DMS53 treated with DMSO at 0.1 percent for 48 hours (cell line): Measurements from ENCODE around the gene IP6K3.

ENCODE experiments used
- DNase-seq: peaks from one replicate; lab custom pipeline; 2025; ENCODE audit not compliant: unreplicated experiment; lab: John Stamatoyannopoulos, UW

Gene IP6K3

DNA sequence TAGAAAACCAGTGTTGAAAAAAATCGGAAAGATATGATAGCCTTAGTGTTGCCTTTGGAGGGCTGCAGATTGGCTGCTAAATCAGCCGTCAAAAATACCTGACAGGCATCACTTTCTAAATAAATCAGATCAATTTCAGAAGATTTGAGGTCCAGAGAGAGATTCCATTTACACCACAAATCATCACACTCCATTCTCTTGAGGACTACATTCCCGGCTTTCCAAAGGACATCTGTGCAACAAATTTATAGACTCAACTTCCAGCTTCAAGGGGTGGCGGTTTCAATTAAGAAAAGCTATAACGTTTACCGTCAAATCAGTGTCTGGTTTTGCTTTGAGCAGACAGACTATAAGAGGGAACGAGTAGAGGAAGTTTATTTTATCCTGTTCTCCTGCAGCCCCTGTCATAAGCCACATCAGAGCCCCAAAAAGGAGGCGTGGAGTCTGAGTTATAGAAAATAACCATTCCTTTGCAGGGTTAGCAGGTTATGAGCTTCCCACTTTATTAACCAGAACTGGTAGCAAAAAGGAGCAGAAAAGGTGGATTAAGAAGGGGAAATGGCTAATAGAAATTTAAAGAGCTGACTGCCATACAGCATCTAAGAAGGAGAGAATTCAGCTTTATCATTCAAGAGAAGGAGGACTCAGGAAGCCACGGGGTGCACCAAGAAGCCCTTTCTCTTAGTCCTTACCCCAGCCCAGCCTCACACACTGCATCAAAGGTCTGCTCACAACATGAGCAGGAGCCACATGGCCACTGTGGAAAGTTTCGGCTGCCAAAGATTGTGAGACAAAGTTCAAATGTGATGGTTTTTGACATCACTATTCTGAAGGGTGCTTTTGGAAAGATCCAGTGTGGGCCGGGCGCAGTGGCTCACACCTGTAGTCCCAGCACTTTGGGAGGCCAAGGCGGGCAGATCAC lies 22.3 kb downstream of the IP6K3 start:
- no peak for DNase-seq

DNA sequence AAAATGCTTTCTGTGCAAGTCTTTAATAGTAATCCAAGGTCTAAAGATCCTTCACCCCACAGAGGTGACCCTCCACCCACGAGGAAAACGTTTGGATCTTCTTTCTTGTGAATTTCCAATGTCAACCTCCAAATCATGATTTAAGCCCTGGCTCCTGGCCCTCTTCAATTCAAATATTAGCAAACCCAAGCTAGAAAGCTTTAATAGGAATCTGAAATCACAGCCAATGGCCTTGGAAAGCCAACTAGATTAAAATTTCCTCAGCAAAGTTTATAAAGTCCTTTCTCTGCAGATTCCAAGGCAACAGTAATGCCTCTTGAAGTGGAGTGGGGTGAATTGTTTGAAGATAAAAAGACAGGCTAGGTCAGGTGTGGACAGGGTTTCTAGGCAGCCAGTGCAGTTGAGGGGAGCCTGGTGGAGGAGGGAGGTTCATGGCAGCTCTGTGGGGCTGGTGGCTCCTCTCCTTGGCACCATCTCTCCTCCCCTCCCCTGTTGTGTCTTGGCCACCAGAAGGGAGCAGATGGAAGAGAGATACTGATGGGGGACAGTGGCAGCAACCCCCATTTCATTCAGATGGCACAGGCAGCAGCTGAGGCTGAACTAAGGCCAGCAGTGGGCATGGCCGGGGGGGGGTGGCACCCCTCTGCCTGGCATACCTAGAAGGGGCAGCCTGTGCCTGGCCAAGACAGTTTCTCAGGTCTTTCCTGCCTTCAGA lies 23.2 kb downstream of the IP6K3 start:
- DNase-seq: no peak

DNA sequence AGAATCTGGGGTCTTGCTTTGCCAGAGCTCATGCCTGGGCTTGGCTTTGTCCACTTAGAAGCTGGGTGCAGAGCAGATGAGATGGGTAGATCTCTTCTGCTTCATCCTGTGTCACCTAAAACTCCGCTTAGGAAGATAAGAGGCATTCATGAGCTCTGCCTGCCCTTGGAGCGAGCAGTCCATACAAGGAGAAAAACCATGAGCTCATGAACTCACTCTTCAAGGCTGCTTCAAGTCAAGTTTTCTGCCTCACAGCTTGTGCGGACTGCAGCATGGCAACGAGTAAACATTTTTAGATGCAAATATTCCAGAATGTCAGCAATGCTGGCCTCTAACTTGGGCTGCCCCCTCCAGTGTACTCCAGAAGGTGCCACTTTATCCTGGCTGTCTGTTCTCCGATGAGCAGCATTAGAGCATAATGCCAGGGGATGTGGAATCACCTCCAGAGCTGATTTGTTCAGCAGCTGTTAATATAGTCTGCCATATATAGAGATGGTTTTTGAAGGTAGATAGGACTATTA lies 24.5 kb downstream of the IP6K3 start:
- DNase-seq: no peak

DNA sequence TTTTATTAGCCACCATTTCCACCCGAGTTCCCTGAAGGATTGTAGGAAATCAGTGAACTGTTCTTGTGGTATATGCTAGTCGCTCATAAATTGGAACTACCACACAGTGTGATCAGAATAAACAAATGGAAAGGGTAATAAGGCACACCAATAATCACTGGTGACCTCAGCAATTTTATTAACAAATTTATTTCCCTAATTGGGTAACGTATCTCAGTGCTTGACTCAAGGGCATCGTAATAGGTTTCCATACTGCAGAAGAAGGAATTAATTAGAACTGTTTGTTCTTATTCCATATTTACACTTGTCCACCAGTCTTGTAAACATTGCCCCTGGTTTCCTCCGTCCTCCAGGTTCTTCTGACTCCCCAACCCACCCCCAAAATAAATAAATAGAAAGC lies 25.2 kb downstream of the IP6K3 start:
- DNase-seq: no peak

DNA sequence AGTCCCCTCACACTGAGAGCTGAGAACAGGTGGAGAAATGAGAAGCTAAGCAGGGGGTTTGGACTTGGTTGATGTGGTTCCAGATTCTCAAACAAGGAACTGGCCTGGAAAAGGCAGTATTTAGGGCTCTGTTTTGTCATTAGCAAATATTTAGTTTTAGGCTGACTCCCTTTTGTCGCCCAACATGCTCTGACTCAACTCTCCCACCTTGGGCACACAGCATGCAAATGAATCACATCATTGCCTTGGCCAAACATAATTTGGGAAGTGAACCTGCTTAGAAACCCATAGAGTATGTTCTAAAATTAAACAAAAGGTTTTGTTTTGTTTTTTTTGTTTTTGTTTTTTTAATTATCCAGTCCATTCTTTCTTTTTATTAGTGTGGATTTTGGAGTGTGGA lies 25.7 kb downstream of the IP6K3 start:
- DNase-seq: peak; percentile 65

DNA sequence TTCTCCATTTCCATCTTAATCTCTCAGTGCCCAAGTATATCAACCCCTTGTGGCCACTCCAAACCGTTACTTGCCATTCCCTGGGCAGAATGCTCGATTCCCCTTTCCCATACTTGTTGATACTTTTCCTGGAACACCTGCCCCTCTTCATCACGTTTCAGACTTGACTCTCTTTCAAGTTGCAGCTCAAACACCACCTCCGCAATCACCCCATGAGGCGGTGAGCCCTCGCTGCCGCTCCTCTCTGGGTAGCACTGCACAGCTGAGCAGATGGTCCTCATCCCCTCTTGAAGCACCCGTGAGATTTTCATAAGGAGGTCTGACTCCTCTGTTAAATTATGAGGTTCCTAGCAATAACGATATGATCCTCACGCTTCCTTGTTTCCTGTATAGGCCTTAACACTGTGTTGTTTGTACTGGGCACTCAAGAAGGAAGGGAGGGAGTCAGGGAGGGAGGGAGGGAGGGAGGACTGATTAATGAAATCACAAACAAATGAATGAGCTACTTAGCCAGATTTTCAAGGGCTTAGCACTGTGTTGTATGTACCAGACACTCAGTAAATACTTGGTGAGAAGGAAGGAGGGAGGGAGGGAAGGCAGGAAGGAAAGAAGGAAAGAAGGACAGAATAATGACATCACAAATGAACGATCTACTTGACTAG lies 27.2 kb downstream of the IP6K3 start:
- DNase-seq: peak; percentile 97

DNA sequence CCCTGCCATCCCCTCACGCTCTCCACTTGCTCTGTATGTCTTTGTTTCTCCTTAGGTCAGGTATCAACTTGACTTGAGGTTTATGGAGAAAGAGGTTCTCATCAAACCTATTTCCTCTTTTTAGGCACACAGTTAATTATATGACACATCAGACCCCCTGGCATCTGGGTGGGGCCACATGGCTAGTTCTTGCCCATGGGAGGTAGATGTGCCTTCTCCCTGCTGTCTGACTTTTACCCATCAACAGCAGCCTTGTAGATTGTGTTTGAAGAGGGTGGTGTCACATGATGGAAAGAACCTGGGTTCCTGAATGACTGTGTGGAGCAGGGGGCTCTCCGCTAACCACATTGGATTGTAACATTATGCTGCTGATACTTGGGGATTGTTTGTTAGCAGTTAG lies 28.0 kb downstream of the IP6K3 start:
- DNase-seq: no peak

DNA sequence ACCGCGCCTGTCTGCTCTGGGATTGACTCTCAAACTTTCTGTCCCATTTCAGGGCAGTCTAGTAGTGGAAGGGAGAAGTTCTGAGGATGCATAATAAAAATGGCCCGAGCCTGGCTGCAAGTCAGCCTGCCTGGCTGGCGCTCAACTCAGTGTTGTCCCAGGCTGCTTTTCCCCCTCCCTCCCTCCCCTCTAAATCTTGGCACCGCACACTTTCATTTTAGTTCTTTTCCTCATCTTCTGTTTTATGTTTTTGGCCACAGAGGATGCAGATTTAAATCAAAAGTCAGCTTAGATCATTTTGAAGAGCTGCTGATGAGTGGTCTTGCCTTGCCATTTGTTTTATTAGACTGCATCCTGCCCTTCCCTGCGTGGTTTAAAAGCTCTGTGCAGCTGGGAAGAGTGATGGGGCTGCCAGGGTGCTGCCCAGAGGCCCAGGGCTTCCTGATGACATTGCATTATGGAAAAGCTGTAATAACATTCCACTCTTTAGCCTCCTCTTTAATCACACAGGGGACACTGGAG lies 28.7 kb downstream of the IP6K3 start:
- no peak for DNase-seq

DNA sequence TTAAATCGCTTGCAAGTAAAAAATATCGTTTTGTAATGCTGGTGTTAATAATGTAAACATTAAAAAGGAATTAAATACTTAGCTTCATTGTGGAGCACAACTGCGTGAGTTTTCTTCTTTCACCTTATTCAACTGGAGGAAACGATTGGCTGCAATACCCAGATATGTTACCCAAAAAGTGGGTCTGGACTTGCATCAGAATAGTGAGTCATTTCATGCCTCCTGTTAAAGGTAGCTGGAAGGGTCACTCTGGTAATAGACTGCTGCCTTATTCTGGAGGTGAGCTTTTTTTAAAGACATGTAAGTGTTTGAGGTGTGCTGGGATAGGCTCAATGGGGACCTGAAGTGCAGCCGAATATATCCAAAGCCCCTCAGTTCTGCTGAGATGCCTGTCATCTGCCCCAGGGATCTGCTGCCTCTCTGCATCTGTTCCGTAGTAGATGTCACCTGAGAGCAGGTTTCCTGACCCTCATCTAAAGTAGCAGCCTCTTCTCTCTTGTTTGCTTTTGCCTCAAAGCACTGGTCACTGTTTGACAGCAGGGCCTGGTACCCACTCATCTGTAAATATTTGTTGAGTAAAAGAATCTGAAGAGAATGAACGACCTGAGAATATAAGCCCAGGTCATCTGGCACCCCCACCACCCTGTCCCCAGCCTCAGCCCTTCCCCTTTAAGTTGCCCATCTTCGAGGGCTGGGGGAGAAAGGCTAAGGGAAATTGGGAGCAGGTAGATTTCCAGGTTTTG lies 29.6 kb downstream of the IP6K3 start:
- peak; percentile 91 for DNase-seq

DNA sequence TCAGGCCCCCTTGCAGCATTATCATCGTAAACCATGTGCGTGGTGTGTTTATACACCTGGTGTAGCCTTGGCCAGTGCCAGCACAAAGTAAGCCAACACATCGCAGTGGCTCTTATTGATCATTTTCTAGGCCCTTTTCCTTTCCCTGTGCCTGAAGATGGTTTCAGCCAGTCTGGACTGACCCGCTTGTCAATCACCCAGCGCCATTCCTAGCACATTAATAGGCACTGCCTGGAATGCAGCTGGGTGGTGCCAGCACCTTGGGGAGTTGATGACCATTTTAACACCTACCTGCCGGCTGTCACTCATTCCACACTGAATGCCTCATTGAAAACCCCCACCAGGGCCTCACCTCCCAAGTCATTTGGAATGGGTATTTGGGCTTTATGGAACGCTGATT lies 30.3 kb downstream of the IP6K3 start:
- DNase-seq: peak; percentile 95

DNA sequence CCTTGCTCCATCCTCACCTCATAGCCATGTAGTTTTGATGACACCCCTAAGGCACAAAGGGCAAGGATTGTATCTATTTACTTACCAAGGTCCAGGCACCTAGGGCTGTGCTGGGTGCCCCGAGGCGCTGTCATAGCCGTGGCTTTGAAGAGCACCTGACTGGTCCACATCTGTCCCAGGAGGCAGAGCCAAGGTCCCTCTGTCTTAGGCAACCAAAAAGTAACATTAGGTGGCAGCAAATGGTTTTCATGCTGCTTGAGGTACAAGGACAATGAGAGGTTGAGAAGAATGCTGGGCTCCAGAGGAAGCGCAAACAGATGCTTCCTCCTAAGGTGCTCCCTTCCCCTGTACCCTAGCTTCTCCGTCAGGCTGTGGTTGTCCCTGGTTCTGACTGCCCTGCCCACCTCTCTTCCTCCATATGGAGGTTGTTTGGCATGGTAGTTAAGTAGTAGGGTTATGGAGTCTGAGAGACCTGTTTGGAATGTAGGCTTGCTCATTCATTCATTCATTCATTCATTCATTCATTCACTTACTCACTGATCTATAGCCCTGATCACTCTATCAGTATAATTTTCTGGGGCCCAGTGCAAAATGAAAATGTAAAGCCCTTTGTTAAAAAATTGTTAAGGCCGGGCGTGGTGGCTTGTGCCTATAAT lies 32.2 kb downstream of the IP6K3 start:
- DNase-seq: no peak

DNA sequence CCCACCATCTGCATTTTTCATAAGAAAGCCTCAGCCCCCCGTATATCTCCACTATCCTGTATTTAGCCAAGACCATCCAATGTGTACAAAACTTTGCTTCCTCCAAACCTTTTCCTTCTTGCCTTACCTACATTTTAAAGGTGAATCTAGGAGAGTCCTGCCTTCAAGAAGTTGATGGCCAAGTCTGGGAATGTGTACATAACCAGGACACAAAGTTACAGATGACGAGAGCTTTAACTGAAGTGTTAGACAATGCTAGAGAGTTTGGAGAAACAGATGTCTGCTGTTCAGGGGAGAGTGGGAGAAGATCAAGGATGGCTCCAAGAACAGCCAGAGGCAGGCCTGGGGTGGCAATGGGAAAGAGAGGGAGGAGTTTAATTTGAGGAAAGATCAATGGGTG lies 32.9 kb downstream of the IP6K3 start:
- no peak for DNase-seq

DNA sequence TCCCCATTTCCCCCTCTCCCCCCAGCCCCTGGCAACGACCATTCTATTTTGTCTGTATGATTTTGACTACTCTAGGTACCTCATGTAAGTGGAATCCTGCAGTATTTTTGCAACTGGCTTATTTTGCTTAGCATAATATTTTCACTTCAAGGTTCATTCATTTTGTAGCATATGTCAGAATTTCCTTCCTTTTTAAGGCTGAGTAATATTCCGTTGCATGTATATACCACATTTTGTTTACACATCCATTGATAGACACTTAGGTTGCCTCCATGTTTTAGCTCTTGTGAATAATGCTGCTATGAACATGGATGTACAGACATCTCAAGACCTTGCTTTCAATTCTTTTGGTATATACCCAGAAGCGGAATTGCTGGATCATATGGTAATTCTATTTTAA lies 33.8 kb downstream of the IP6K3 start:
- no peak for DNase-seq

DNA sequence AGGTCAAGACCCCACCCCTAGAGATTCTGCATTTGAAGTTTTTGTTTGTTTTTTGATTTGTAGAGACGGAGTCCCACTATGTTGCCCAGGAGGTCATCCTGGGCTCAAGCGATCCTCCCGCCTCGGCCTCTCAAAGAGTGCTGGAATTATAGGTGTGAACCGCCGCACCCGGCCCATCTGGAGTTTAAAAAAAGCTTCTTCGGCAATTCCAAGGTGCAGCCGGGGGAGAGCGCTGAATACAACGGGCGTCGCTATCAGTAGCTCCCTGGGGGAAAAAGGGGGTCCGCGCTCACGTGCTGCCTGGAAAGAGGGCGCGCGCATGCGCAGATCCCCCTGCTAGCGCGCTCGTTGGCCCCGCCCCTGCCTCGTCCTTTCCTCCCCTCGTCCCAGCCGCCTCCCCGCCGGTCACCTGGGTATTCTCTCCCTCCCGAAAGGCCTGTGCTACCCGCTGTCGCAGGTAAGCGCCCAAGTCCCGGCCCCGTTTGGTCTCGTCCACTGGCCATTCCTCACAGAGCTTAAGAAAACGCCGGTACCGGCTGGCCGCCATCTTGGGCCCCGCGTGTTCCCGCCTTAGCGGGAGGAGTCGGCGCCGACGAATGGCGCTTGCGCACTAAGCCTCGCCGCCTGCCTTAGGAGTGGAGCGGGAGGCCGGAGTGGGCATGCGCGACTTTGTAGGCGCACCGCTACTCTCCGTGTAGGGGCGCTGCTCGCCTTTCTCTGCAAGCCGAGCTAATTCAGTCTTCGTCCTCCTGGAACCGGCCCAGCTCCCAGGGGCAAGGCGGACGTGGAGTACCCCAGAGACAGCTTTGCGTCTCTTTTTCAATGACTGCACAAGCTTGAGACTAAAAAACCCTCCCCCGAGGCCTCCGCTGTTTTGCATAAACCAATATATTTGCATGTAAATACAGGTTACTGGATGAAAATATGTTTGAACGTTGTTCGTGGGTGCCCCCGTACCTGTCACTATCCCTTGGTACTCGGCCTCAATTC lies 35.3 kb downstream of the IP6K3 start, which contains the start of gene UQCC2:
Gene UQCC2 (minus strand): TSS at position 561 of the 990 bp plus-strand sequence. CDS start 14 bp downstream, at position 547.
- peak; percentile 95 for DNase-seq

DNA sequence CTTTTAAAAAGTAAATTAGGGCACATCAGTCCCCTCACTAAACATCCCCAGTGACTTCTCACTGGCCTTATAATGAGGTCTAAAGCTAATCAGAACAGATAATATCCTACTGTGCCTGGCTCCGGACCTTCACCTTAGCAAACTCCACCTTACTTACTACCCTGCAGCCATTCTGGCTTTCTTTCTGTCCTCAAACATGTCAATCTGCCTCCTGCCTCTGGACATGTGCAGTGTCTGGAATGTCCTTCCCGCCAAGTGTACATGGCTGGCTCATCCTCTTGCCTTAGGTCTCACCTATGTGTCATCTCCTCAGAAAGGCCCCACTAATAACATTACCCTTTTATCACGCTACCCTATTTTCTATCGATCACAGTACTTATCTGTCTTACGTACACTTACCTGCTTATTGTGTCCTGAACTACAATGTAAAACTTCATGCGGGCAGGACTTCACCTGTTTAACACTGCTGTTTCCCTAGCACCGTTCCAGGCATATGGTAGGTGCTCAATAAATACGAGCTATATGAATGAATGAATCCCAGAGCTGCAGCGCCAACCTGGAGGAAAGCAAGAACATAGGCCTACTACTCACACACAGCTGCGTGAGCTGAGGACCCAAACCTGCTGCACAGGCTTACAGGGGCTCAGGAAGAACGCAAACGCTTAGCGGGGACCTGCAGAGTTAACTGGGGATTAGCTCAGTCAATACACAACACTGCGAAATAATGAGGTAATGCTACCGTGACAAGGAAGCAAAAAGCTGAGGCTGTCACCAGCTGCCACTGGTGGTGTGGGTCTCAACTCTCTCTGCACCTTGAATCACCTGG lies 36.2 kb downstream of the IP6K3 start:
- peak; percentile 24 for DNase-seq

DNA sequence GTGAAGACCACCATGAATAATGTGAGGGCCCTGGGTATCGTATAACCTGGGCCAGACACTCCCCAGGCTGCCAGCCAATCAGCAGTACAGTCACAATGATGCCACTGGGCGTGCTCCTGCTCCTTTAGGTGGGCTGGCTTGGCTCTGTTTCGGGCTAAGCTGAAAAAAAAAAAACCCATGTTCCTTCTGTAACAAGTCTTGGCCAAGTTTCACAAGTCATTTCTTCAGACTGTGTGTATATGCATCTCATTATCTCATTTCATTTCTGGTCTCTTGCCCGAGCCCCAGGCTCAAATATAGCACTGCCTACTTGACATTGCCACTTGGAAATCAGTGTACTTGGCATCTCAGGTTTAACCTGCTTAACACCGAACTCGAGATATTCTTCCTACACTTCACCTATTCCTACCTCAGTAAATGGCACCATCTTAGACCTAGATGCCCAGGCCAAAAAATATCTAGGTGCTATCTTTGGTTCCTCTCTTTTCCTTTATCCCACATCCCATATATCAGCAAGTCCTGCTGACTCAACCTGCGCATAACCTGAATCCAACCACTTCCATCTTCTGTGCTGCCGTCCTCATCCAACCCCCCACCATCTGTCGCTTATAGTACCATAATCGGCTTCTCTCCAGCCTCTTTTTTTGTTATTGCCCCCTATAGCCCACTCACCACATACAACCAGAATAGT lies 37.0 kb downstream of the IP6K3 start:
- no peak for DNase-seq

DNA sequence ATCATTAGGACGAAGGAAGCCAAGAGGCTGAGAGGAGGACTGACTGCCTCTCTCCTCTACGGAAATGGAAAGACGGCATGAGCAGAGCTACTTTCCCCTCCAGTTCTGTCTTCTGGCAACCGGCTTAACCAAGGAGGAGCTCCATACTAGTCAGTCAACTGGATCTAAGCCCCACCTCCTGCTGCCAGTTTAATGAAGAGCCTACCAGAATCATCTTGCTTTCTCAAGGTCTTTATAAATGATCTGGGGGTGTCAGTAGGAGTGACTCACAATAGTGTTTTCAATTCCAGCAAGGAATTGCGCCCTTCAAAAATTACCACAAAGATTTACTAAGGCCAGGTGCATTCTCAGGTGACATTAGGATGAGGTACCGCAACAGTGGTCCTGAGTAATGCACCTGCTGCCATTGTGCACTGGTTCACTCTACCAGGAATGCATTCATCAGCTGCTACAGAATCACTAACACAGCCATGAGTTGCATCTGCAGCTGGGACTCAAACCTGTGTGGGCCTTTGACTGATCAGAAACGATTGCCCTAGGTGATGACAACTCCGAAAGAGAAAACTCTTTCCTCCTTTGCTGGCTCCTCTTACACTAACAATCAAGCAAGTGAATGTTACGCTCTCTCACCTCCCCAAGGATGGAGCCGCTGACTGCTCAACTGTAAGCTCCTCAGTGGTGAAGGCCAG lies 38.0 kb downstream of the IP6K3 start:
- DNase-seq: no peak
